GM23248 (cell line): ENCODE measurements around the gene MAP2K7.

Experiments used
- EZH2 ChIP-seq: fragments of 200-600 bp; sonication (generic); IDR thresholded peaks from 2 replicates; pipeline ENCODE4 v1.6.1; 2018; ENCODE audit warnings: antibody characterized with exemption, mild to moderate bottlenecking; ENCODE audit not compliant: insufficient read depth, poor library complexity, severe bottlenecking
- EZH2phosphoT487 ChIP-seq: fragments of 200-600 bp; sonication (generic); IDR thresholded peaks from 2 replicates; pipeline ENCODE4 v1.6.1; 2018; ENCODE audit warnings: antibody characterized with exemption, moderate library complexity, mild to moderate bottlenecking, low read depth; ENCODE audit not compliant: insufficient read depth

DNA sequence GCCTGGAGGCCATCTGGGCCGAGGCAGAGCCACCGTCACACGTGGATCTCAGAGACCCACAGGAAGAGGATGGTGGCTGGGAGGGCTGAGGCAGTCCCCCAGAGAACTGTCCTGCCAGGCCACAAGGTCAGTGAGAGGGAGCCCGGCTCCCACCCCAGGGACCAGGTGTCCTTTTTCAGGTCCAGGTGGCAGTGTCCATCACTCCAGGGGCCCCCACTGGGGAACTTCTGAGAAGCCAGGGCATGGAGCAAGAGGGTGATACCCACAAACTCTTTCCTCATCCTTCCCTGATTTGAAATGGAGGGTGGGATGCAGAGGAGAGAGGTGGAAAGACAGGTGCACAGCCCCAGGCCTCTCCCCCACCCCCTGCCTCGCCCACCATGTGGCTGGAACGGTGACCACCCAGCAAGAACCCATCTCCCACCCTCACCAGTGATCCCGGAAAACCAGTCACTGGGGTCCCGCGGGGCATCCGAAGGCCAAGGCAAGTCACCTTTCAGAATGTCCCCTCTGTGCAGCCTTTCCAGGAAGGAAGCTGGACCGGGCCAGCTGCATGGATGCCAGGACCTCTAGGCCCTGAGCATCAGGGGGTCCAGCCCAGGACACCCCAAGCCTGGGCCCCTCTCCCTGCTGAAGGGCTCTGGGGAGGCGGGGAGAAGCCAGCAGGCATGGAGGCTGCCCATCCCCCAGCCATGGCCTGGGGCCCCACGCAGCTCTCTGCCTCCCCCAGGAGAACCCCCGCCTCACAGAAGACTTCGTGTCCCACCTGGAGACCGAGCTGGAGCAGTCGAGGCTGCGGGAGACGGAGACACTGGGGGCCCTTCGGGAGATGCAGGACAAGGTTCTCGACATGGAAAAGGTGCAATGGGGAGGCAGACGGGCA is 43.6 kb upstream of the MAP2K7 start:
- no peak for TF ChIP-seq EZH2
- TF ChIP-seq EZH2phosphoT487 = no peak
